ENCODE data around the gene SNED1.

Gene SNED1

DNA sequence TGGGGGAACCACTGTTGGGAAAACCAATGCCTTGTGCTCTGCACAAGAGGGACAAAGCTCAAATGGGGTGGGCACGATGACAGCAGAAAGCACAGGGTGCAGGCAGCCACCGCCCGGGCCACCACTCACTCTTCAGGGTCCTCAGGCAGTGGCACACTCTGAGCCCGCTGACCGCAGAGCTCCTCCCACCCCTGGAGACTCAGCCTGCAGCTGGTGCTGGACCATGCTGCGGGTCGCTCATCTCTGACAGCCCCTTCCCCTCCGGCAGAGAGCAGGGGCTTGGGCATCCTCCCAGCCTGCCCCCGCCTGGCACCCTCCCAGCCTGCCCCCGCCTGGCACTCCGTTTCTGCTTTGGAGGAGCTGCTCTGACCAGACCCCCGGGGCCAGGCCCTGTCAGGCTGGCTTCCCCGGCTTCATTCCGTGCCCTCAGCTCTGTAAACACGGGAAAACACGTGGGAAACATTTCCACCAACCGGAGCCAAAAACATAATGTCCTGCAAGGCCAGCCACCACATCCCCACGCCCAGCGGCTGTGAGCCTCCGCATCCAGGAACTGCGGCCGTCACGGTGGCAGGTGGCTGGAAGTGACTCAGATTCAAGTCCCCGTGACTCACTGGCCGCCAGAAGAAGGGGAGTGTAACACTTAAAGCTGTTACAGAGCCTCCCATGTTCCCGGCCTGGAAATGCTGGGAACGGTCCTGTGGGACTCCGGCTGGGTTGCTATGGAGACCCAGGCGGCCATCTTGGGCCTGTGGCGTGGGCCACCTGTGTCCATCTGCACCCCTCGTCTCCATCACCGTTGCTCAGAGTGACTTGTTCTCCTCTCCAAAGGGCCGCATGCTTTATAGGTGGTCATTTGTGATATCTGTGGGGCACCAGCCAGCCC is 6.8 kb upstream of the SNED1 start:
- Mint-ChIP-seq H3K4me1 (ENCODE audit: low read depth) (peaks cover 3% of the 10 kb centered on the region), H3K27me3 (ENCODE audit: low read depth) (peaks cover 9% of the 10 kb centered on the region), H3K36me3 (ENCODE audit: low read depth) (no peaks in the 10 kb centered on the region), H3K9me3 (no peaks in the 10 kb centered on the region), H3K4me3 (no peak overlapping the region), H3K27ac (no peak overlapping the region)

DNA sequence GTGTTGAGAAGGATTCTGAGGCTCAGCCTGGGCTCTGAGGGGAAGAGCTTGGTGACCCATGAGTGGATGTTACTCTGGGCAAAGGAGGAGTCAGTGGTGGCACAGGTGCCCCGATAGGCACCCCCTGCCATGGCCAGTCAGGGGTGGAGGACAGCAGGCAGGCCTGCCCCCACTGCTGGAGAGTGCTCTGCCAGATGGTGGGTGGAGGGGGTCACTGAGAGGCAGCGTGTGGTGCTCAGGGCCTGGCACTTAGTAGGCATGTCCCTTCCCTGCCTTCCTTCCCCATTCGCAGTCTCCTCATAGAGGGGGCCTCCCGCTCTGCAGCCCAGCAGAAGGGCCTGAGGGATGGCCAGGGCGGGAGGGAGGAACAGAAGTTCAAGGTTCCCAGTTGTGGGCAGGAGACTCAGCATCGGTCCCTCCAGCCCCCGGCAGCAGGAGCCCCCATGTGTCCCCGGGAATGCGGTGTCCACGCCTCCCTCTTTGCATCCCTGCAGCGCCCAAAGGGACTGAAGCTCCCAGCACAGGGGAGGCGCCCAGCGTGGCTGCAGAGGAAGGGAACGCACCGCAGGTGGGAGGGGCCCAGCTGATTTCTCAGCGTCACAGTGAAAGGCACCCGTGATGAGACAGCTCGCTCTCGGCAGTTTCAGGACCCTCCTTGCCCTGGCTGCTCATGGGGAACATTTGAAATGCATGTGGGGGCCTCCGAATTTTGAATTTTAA is 5.7 kb upstream of the SNED1 start:
- Mint-ChIP-seq H3K4me1 (ENCODE audit: low read depth) (peaks cover 7% of the 10 kb centered on the region), H3K4me3 (no peak overlapping the region), H3K36me3 (ENCODE audit: low read depth) (no peaks in the 10 kb centered on the region), H3K9me3 (no peaks in the 10 kb centered on the region), H3K27ac (no peak overlapping the region), H3K27me3 (ENCODE audit: low read depth) (peaks cover 20% of the 10 kb centered on the region)

DNA sequence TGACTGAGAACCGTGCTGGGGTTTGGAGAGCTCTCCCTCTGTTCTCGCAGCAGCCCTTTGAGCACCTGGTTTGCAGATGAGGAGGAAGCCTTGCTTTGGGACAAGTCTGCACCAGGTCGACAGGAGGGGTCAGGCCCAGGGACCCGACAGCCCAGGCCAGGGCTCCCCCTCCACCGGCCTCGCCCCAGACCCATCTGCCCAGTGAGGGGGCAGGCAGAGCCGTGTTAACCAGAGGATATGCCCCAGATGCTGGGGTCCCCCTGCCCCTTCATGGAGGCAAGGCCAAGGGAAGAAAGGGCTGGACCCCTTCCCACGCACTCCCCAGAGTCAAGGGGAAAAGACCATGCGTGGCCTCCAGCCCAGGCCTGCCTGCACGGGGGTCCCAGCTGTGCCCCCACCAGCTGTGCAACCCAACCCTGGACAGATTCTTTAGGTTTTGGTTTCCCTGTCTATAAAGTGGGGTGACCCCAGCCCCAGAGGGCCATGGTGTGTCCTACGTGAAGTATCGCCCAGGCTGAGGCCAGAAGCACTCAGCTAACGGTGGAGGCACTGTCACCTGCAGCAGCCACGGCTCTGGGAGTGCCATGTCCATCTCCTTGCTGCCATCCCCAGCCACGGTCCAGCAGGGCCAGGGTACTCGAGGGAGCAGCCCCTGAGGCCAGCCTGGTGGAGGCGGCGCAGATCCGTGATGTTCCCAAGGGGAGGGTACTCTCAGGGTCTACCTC is 4.8 kb upstream of the SNED1 start:
- H3K27me3 Mint-ChIP-seq (ENCODE audit: low read depth), result peaks cover 20% of the 10 kb centered on the region
- no peaks in the 10 kb centered on the region for H3K9me3 Mint-ChIP-seq
- H3K4me3 Mint-ChIP-seq, result no peak overlapping the region
- H3K4me1 Mint-ChIP-seq (ENCODE audit: low read depth), result peaks cover 7% of the 10 kb centered on the region
- no peak overlapping the region for H3K27ac Mint-ChIP-seq
- H3K36me3 Mint-ChIP-seq (ENCODE audit: low read depth), result no peaks in the 10 kb centered on the region

DNA sequence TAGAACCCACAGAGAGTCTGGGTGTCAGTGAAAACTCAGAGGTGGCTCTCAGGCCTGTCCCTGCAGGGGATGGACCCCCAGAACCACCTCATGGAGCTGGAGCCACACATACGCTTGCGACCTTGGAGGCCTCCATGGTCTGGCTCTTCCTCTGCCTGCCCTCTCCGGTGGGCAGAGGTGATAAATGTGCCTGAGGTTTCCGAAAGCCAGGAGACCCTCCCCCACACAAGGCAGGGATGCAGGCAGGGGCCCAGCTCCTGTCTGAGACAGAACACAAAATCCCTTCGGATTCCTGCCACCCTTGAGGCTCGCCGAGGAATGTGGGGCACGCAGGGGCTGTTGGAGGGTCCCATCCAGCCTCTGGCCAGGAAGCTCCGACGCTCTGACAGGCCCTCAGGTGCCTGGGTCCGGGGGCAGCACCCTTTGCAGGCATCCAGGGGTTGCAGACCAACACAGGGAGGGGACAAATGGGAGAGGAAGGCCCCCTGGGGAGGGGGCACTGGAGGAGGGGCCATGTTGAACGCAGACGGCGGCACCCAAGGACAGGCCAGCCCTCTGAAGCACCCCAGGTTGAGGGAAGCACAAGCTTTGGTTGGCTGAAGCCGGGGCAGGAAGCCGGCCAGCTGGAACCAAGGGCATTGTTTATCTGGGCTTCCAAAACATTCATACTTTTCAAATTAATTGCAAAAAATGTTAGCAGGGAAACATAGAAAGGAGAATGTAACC is 4.1 kb upstream of the SNED1 start:
- no peaks in the 10 kb centered on the region for H3K9me3 Mint-ChIP-seq
- no peak overlapping the region for H3K27ac Mint-ChIP-seq
- no peaks in the 10 kb centered on the region for H3K36me3 Mint-ChIP-seq (ENCODE audit: low read depth)
- H3K27me3 Mint-ChIP-seq (ENCODE audit: low read depth), result peaks cover 20% of the 10 kb centered on the region
- no peak overlapping the region for H3K4me3 Mint-ChIP-seq
- H3K4me1 Mint-ChIP-seq (ENCODE audit: low read depth), result peaks cover 7% of the 10 kb centered on the region

DNA sequence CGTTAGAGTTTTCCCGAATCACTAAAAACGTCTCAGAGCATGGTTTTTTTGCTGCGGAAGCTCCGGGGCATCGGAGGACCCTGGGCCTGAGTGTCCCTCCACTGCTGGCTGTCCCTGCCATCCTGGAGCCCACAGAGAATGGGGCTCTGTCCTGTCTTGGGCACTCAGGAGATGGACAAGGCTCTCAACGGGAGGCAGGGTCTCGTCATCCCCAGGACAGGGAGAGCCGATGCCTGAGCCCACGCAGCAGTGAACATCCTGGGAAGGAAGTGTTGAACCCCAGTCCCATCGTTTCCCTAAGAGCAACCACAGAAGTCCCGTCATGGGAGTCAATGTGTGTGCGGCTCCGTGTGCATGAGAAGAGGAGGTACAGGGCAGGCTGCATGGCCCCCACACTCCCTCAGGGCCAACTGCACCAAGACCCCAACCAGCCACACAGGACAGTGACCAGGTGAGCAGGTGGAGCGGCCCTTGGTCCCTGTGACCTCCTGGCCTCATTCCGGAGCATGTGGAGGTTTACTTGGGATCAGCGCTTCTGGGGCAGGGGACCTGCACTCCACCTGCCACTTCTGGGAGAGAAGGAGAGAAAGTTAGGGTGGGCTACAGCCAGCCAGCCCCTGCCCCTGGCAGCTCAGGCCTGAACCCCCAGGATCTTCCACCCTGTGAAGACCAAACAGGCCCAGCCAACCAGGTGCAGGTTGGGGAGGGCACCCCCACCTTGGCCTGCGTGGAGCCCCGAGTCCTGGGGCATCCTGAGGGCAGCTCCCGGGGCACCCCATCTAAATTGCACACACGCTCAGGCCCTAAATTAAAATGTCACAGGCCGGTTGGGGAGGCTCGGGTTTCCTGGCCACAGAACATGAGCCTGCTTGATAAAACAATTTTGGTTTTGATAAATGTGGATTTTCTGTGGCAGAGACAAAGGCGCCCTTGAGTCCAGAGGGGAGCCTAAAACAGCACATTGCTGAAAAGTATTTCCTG is 3.1 kb upstream of the SNED1 start:
- no peaks in the 10 kb centered on the region for H3K9me3 Mint-ChIP-seq
- peaks cover 29% of the 10 kb centered on the region for H3K27me3 Mint-ChIP-seq (ENCODE audit: low read depth)
- peaks cover 2% of the 10 kb centered on the region for H3K36me3 Mint-ChIP-seq (ENCODE audit: low read depth)
- peaks cover 11% of the 10 kb centered on the region for H3K4me1 Mint-ChIP-seq (ENCODE audit: low read depth)
- no peak overlapping the region for H3K27ac Mint-ChIP-seq
- no peak overlapping the region for H3K4me3 Mint-ChIP-seq

DNA sequence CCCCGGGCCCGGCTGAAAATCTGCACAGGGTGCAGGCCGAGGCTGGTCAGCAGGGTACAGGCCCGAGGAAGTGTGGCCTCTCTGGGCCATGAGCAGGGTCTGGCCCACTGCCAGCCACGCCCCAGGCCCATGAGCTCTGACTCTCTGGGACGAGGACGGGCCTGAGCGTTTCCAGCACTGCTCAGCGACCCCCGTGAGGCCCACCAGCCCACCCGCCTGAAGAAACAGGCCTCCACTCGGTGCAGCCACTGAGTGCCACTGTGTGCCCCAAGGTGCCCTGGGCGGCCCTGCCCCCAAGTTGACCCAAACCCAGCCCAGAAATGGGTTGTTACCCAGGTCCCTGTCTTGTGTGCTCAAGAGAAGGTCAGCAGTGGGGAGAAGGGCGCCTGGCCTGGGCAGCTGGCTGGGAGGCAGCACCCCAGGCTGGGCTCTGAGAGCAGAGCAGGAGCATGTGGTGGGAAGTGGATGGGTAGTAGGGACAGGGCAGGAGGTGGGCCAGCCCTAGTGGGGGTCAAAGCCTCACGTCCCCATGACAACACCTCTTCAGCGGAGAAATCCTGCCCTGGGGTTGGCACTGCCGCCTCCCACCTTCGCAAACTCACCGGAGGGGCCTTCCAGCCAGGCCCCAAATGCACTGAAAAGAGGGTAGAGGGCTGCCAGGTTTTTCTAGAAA is 2.1 kb upstream of the SNED1 start:
- Mint-ChIP-seq H3K4me3 (no peak overlapping the region), H3K36me3 (ENCODE audit: low read depth) (peaks cover 2% of the 10 kb centered on the region)

DNA sequence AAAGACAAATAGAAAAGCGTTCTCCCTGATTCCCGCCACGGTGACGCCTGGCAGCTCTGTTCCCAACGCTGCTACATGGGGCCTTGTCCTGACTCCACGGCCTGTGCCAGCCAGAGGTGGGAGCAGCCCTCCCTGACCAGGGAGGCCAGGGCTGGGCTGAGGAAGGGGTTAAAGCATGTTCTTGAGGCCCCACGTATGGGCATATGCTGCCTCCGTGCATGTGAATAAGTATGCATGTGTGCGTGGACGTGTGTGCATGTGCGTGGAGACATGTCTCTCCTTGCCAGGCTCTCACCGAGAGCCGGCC is 1.6 kb upstream of the SNED1 start:
- Mint-ChIP-seq H3K9me3 (no peaks in the 10 kb centered on the region), H3K27me3 (ENCODE audit: low read depth) (peaks cover 38% of the 10 kb centered on the region), H3K4me1 (ENCODE audit: low read depth) (peaks cover 11% of the 10 kb centered on the region), H3K27ac (no peak overlapping the region), H3K36me3 (ENCODE audit: low read depth) (peaks cover 2% of the 10 kb centered on the region), H3K4me3 (no peak overlapping the region)

More for the DNA sequence above, 2.1 kb upstream of the SNED1 start:
- Mint-ChIP-seq H3K27ac (no peak overlapping the region), H3K27me3 (ENCODE audit: low read depth) (peaks cover 36% of the 10 kb centered on the region), H3K9me3 (no peaks in the 10 kb centered on the region), H3K4me1 (ENCODE audit: low read depth) (peaks cover 11% of the 10 kb centered on the region)

DNA sequence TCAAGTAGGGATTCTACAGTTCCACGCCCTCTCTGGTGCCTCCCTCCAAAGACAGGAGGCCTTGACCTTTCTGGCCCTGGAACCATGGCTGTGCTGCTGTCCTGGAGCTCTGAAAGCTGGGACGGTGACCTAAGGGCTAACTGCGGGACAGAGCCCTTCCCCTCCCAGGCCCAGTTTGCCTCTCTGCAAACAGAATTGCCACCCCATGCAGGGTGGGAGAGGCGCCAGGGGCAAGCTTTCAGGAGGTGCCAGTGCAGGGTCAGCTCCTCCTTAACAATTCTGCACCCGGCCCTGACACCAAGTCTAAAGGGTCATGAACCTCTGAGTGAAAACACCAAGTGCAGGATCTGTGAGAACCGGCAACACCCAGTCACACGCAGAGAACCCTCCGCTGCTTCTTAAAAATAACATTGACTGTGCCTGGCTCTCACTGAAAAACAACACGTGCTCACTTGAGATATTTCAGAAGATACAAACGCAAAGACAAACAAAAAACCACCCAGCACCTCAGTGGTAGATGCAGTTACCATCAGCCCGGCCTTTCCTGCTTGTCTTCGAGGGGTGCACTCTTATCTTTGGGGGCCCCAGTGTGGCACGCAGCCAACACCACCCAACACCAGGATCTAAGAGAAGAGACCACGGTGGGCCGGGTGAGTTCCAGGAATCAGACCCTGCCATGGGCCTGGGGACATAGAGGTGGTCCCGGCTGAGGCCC is 1.1 kb upstream of the SNED1 start:
- no peaks in the 10 kb centered on the region for H3K9me3 Mint-ChIP-seq
- H3K27me3 Mint-ChIP-seq (ENCODE audit: low read depth), result peaks cover 38% of the 10 kb centered on the region
- peaks cover 2% of the 10 kb centered on the region for H3K36me3 Mint-ChIP-seq (ENCODE audit: low read depth)
- no peak overlapping the region for H3K27ac Mint-ChIP-seq
- H3K4me3 Mint-ChIP-seq, result peak overlapping the region; percentile 48
- peaks cover 11% of the 10 kb centered on the region for H3K4me1 Mint-ChIP-seq (ENCODE audit: low read depth)

DNA sequence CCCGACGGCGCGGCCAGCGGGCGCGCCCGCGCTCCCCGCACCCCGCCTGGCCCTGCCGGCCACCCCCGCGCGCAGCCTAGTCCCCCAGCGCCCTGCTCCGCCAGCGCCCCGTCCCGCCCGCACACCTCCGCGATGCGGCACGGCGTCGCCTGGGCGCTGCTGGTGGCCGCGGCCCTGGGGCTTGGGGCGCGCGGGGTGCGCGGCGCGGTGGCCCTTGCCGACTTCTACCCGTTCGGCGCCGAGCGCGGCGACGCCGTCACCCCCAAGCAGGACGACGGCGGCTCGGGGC is 232 bp downstream of the SNED1 start:
- Mint-ChIP-seq H3K4me3 (no peak overlapping the region), H3K27me3 (ENCODE audit: low read depth) (peaks cover 38% of the 10 kb centered on the region), H3K36me3 (ENCODE audit: low read depth) (peaks cover 5% of the 10 kb centered on the region)

DNA sequence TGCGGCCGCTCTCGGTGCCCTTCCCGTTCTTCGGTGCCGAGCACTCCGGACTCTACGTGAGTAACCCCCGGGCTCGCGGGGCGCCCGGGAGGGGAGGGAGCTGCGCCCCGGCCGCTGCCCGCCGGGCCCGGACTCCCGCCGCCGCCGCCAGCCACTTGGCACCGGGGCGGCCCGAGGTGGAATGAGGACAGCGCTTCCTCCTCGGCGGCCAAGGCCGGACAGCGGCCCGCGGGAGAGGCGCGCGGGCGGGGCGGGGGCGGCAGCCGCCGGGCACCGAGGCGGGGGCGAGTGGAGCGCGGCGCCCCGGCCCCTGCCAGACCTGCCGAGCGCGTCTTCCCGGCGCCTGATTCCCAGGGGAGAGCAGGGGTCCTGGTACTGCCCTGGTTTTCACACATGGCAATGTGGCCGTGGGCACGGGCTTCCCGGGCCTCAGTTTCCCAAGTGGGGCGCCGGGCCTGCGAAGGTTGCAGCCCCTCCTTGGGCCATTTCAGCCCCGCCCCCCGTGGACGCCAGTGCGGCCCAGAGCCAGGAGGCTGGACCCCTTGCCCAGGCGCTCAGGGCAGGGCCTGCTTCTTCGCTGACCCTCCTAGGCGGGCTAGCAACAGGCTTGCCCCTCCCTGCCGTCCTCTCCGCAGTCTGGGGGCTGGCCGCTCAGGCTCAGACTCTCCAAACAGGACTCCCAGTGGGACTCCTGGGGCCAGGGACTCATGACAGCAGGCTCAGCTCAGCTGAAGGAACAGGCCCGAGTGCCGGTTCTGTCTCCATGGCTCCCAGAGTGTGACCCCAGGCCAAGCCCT is 775 bp downstream of the SNED1 start:
- Mint-ChIP-seq H3K27me3 (ENCODE audit: low read depth) (peaks cover 38% of the 10 kb centered on the region), H3K4me3 (peak overlapping the region; percentile 70), H3K4me1 (ENCODE audit: low read depth) (peaks cover 13% of the 10 kb centered on the region), H3K36me3 (ENCODE audit: low read depth) (peaks cover 8% of the 10 kb centered on the region), H3K27ac (no peak overlapping the region), H3K9me3 (peaks cover 8% of the 10 kb centered on the region)

More for the DNA sequence above, 232 bp downstream of the SNED1 start:
- Mint-ChIP-seq H3K4me1 (ENCODE audit: low read depth) (peaks cover 10% of the 10 kb centered on the region), H3K9me3 (peaks cover 3% of the 10 kb centered on the region), H3K27ac (no peak overlapping the region)

DNA sequence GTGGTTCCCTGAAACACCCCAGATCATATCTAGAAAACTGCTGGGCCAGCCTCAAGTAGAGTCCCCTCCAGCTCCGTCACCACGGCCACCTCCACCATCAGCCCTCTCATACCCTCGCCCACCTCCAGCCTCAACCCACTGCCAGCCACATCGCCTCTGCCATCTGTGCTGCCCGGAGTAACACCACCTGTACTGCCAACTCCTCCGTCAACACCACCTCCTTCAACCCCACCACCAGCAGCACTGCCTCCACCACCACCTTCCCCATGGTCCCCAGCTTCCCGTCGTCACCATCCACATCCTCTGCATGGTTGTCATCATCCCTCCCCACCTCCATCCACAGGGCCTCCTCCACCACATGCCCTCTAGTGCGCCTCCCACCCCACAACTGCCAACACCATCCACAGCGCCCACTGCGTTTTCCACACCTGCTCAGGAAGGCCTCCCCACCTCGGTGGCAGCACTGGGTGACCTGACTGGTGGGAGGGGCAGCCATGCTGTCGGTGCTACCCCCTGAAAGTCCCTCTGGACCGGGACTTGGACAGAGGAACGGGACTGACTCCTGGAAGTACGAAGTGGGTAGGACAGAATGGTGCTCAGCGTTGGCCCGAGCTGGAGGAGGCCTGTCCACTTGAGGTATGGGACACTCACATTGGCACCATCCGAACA is 1.6 kb downstream of the SNED1 start:
- Mint-ChIP-seq H3K27ac (no peak overlapping the region), H3K9me3 (peaks cover 12% of the 10 kb centered on the region), H3K4me3 (peak overlapping the region; percentile 70), H3K27me3 (ENCODE audit: low read depth) (peaks cover 38% of the 10 kb centered on the region), H3K36me3 (ENCODE audit: low read depth) (peaks cover 8% of the 10 kb centered on the region), H3K4me1 (ENCODE audit: low read depth) (peaks cover 13% of the 10 kb centered on the region)
